Neural progenitor cell (in vitro differentiated cells): ENCODE data around the gene SCART1.

ENCODE experiments used
- CTCF ChIP-seq: fragments of 200-600 bp; sonication (generic); IDR thresholded peaks from 2 replicates; pipeline ENCODE4 v1.5.1; 2017; ENCODE audit warnings: antibody characterized with exemption, mild to moderate bottlenecking
- EZH2 ChIP-seq: fragments of 200-600 bp; sonication (generic); IDR thresholded peaks from 2 replicates; pipeline ENCODE4 v1.6.1; 2017; ENCODE audit warnings: antibody characterized with exemption, mild to moderate bottlenecking, moderate library complexity
- EZH2phosphoT487 ChIP-seq: fragments of 200-600 bp; sonication (generic); IDR thresholded peaks from 2 replicates; pipeline ENCODE4 v1.6.1; 2017; ENCODE audit warnings: antibody characterized with exemption

- TF ChIP-seq CTCF (no peak), EZH2phosphoT487 (no peak), EZH2 (no peak)
These were observed at the start of gene SCART1 for GRCh38 chr10:133453516-133454203.
